Panc1 (cell line): Measurements from ENCODE around the gene NCKAP5L.

ENCODE experiments used
- CTCF ChIP-seq: fragments of 450-650 bp; IDR thresholded peaks from 2 replicates; pipeline ENCODE4 v1.5.1; 2017; ENCODE audit warnings: mild to moderate bottlenecking
- POLR2AphosphoS5 ChIP-seq: IDR thresholded peaks from 2 replicates; pipeline ENCODE4 v1.6.1; 2012; ENCODE audit warnings: mild to moderate bottlenecking, low read depth, low read length, moderate library complexity
- REST ChIP-seq, 2 experiments: IDR thresholded peaks; 2 replicates each; pipeline ENCODE4 v1.6.1; 2011 to 2012; ENCODE audit warnings: low read depth in 2 of 2, control low read depth in 1 of 2, low read length in 1 of 2, mild to moderate bottlenecking in 1 of 2, moderate library complexity in 1 of 2; ENCODE audit not compliant: insufficient read depth in 1 of 2
- SIN3A ChIP-seq: IDR thresholded peaks from 2 replicates; pipeline ENCODE4 v1.6.1; 2012; ENCODE audit warnings: low read depth, mild to moderate bottlenecking, low read length, moderate library complexity, borderline replicate concordance; ENCODE audit not compliant: insufficient read depth

GRCh38 chr12:49825971-49826421 is 2.2 kb downstream of the NCKAP5L start:
- TF ChIP-seq CTCF, result no peak
- no peak for TF ChIP-seq REST (IDR thresholded peaks at IDR 0.05; ENCODE audit: insufficient read depth in 1 of 2, low read depth in 2 of 2, low read length in 1 of 2)
- no peak for TF ChIP-seq SIN3A
- no peak for TF ChIP-seq POLR2AphosphoS5
